OCI-LY3 (cell line): ENCODE measurements around the gene ELK3.

ENCODE experiments used
- H2AFZ ChIP-seq: fragments of 200-600, 300-600 bp; shearing (Covaris generic); 2 replicates; pipeline ENCODE4 v1.6.0; 2014; ENCODE audit warnings: antibody characterized with exemption, low read depth, low read length
- H3K27ac ChIP-seq: fragments of 200-600, 300-600 bp; sonication (generic); 2 replicates; pipeline ENCODE4 v1.5.1; 2014; ENCODE audit warnings: mild to moderate bottlenecking, low read length, moderate library complexity, mixed read lengths
- H3K27me3 ChIP-seq: fragments of 200-600, 300-600 bp; sonication (generic); 2 replicates; pipeline ENCODE4 v1.6.1; 2014; ENCODE audit warnings: low read depth, low read length, mixed read lengths
- H3K36me3 ChIP-seq: fragments of 200-600, 300-600 bp; sonication (generic); replicated peaks from 2 replicates; pipeline ENCODE3; 2014; ENCODE audit warnings: low read depth, low read length, mixed read lengths
- H3K4me1 ChIP-seq: fragments of 300-600, 200-600 bp; sonication (generic); 2 replicates; pipeline ENCODE4 v1.6.1; 2014; ENCODE audit warnings: low read length, mixed read lengths
- H3K4me2 ChIP-seq: fragments of 200-600, 300-600 bp; sonication (generic); 2 replicates; pipeline ENCODE4 v1.6.1; 2014; ENCODE audit warnings: low read length, mixed read lengths
- H3K4me3 ChIP-seq: fragments of 300-600, 200-600 bp; sonication (generic); 2 replicates; pipeline ENCODE4 v1.5.1; 2014; ENCODE audit warnings: antibody characterized with exemption, mild to moderate bottlenecking, low read length, moderate library complexity
- H3K79me2 ChIP-seq: fragments of 300-600, 200-600 bp; shearing (Covaris generic); 2 replicates; pipeline ENCODE4 v1.6.1; 2014; ENCODE audit warnings: mild to moderate bottlenecking, low read length, mixed read lengths
- H3K9ac ChIP-seq: fragments of 300-600, 200-600 bp; shearing (Covaris generic); 2 replicates; pipeline ENCODE4 v1.6.0; 2014; ENCODE audit warnings: mild to moderate bottlenecking, low read length, moderate library complexity
- H3K9me3 ChIP-seq: fragments of 200-600, 300-600 bp; shearing (Covaris generic); 2 replicates; pipeline ENCODE4 v1.6.1; 2014; ENCODE audit warnings: low read length, mixed read lengths; ENCODE audit not compliant: insufficient read depth
- H4K20me1 ChIP-seq: fragments of 200-600, 300-600 bp; sonication (generic); 2 replicates; pipeline ENCODE4 v1.6.1; 2016; ENCODE audit warnings: low read length, mixed read lengths; ENCODE audit not compliant: insufficient read depth
- CTCF ChIP-seq: fragments of 200-600, 300-600 bp; sonication (generic); IDR thresholded peaks from 2 replicates; pipeline ENCODE4 v1.5.1; 2014; ENCODE audit warnings: antibody characterized with exemption, low read length, low read depth
- EZH2phosphoT487 ChIP-seq: fragments of 200-600 bp; shearing (Covaris generic); IDR thresholded peaks from 2 replicates; pipeline ENCODE4 v1.6.1; 2018; ENCODE audit warnings: antibody characterized with exemption, mixed run types, low read depth

ELK3 gene

GRCh38 chr12:96255077-96255476 lies 60.9 kb downstream of the ELK3 start:
- Histone ChIP-seq H3K4me3 (no peak overlapping the region), H2AFZ (no peak overlapping the region), H3K9ac (no peak overlapping the region), H3K79me2 (peaks cover 85% of the 10 kb centered on the region), H3K9me3 (no peaks in the 10 kb centered on the region), H3K4me2 (no peak overlapping the region), H3K27ac (no peak overlapping the region), H4K20me1 (peaks cover 76% of the 10 kb centered on the region), H3K4me1 (peaks cover 11% of the 10 kb centered on the region), H3K36me3 (peaks cover 43% of the 10 kb centered on the region), H3K27me3 (no peaks in the 10 kb centered on the region)
- TF ChIP-seq EZH2phosphoT487 (no peak), CTCF (no peak)

GRCh38 chr12:96256672-96257361 lies 62.6 kb downstream of the ELK3 start:
- H3K27me3 ChIP-seq, result no peaks in the 10 kb centered on the region
- peaks cover 80% of the 10 kb centered on the region for H3K79me2 ChIP-seq
- no peak overlapping the region for H2AFZ ChIP-seq
- no peak overlapping the region for H3K9ac ChIP-seq
- H3K4me2 ChIP-seq, result no peak overlapping the region
- H3K9me3 ChIP-seq, result no peaks in the 10 kb centered on the region
- H4K20me1 ChIP-seq, result peaks cover 59% of the 10 kb centered on the region
- H3K4me3 ChIP-seq, result no peak overlapping the region
- no peaks in the 10 kb centered on the region for H3K4me1 ChIP-seq
- peaks cover 49% of the 10 kb centered on the region for H3K36me3 ChIP-seq
- H3K27ac ChIP-seq, result no peak overlapping the region
- TF ChIP-seq EZH2phosphoT487 (no peak), CTCF (no peak)

GRCh38 chr12:96257550-96258103 lies 63.5 kb downstream of the ELK3 start:
- Histone ChIP-seq H3K36me3 (peaks cover 52% of the 10 kb centered on the region), H3K27me3 (no peaks in the 10 kb centered on the region), H2AFZ (no peak overlapping the region), H3K27ac (no peak overlapping the region), H3K79me2 (peaks cover 76% of the 10 kb centered on the region), H3K9ac (no peak overlapping the region), H4K20me1 (peaks cover 56% of the 10 kb centered on the region), H3K9me3 (no peaks in the 10 kb centered on the region), H3K4me3 (no peak overlapping the region), H3K4me2 (no peak overlapping the region), H3K4me1 (no peaks in the 10 kb centered on the region)
- no peak for TF ChIP-seq CTCF
- no peak for TF ChIP-seq EZH2phosphoT487

GRCh38 chr12:96258104-96258961 lies 64.2 kb downstream of the ELK3 start:
- Histone ChIP-seq H3K9ac (no peak overlapping the region), H3K9me3 (no peaks in the 10 kb centered on the region), H3K4me3 (no peak overlapping the region), H3K27me3 (no peaks in the 10 kb centered on the region), H3K4me2 (no peak overlapping the region), H3K4me1 (no peaks in the 10 kb centered on the region), H2AFZ (no peak overlapping the region), H3K27ac (no peak overlapping the region), H3K36me3 (peaks cover 55% of the 10 kb centered on the region), H3K79me2 (peaks cover 69% of the 10 kb centered on the region), H4K20me1 (peaks cover 53% of the 10 kb centered on the region)
- TF ChIP-seq CTCF, result no peak
- TF ChIP-seq EZH2phosphoT487, result no peak
